Activated CD8-positive, alpha-beta T cell treated with anti-CD3 and anti-CD28 coated beads for 36 hours (primary cell): ENCODE results near the gene SHOX. TPM values are rescaled to one million over a fixed set of nuclear protein-coding genes. Genes with fewer than 3 reads are reported as not detected.

ENCODE experiments used
- ATAC-seq: fragments of 200-7000 bp; cut with Tn5 transposase; one replicate; pipeline ENCODE4 v1.10.0; 2021; ENCODE audit warnings: mild to moderate bottlenecking, moderate library complexity
- CTCF ChIA-PET: fragments of 350-600 bp; sonication (Branson Sonifier 250); formaldehyde crosslinking; loops from one replicate; lab custom pipeline; 2021; ENCODE audit warnings: antibody characterized with exemption; lab: Charles Lee
- POLR2A ChIA-PET: fragments of 350-600 bp; sonication (Branson Sonifier 250); formaldehyde crosslinking; loops from one replicate; lab custom pipeline; 2021; ENCODE audit warnings: antibody characterized with exemption; lab: Charles Lee
- DNase-seq: peaks from one replicate; pipeline ENCODE4 v3.0.0-alpha.2; 2020
- H3K27ac Mint-ChIP-seq: one replicate; pipeline ENCODE4 v1.8.0; 2021; ENCODE audit warnings: mild to moderate bottlenecking, mixed read lengths
- H3K27me3 Mint-ChIP-seq: one replicate; pipeline ENCODE4 v1.8.0; 2021; ENCODE audit warnings: mixed read lengths
- H3K36me3 Mint-ChIP-seq: one replicate; pipeline ENCODE4 v1.8.0; 2021; ENCODE audit warnings: low read depth, mixed read lengths
- H3K4me1 Mint-ChIP-seq: one replicate; pipeline ENCODE4 v1.8.0; 2021; ENCODE audit warnings: low read depth, mixed read lengths
- H3K4me3 Mint-ChIP-seq: one replicate; pipeline ENCODE4 v1.8.0; 2021; ENCODE audit warnings: mild to moderate bottlenecking, moderate library complexity, mixed read lengths
- H3K9me3 Mint-ChIP-seq: one replicate; pipeline ENCODE4 v1.8.0; 2021; ENCODE audit warnings: mixed read lengths
- intact Hi-C: fragments of 100-400 bp; cut with micrococcal nuclease; formaldehyde crosslinking; loops from one replicate; pipeline ENCODE4 v1.10.0; 2022
- total RNA-seq, 2 experiments: library from RNA; stranded (reverse); gene quantifications; one replicate each; pipeline ENCODE4 v1.2.3, GENCODE V29; 2021
- TF ChIP-seq, protein P1 (sequence below): fragments of 200-600 bp; IDR thresholded peaks from one replicate; pipeline ENCODE4 v1.8.0; 2022; ENCODE audit warnings: antibody characterized with exemption, mild to moderate bottlenecking

The SHOX gene
- total RNA-seq, 2 experiments from 2014 or later, result not detected

DNA sequence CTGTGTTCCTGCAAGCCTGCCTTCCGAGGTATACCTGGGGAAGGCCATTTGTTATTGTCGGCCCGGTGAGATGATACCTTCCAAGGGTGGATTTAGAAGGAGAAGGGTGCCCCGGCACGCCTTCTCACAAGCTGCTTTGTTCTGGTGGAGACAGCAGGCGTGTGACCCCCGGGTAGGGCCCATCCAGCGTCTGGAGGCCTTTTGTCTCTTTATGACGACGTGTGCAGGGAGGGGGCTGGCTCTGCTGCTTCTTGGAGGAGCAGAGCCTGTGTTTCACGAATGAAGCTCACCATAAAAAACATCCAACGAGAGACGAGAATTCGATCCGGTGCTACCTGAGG lies 45.3 kb downstream of the SHOX start:
- POLR2A ChIA-PET, result no interaction called here
- ATAC-seq (no peak), DNase-seq (no peak)
- H3K4me1 Mint-ChIP-seq, result no peaks in the 10 kb centered on the region
- TF ChIP-seq, protein P1, sequence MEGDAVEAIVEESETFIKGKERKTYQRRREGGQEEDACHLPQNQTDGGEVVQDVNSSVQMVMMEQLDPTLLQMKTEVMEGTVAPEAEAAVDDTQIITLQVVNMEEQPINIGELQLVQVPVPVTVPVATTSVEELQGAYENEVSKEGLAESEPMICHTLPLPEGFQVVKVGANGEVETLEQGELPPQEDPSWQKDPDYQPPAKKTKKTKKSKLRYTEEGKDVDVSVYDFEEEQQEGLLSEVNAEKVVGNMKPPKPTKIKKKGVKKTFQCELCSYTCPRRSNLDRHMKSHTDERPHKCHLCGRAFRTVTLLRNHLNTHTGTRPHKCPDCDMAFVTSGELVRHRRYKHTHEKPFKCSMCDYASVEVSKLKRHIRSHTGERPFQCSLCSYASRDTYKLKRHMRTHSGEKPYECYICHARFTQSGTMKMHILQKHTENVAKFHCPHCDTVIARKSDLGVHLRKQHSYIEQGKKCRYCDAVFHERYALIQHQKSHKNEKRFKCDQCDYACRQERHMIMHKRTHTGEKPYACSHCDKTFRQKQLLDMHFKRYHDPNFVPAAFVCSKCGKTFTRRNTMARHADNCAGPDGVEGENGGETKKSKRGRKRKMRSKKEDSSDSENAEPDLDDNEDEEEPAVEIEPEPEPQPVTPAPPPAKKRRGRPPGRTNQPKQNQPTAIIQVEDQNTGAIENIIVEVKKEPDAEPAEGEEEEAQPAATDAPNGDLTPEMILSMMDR, result no peak
- peaks cover 6% of the 10 kb centered on the region for H3K9me3 Mint-ChIP-seq
- no peak overlapping the region for H3K27ac Mint-ChIP-seq
- CTCF ChIA-PET, result no interaction called here
- no peak overlapping the region for H3K4me3 Mint-ChIP-seq
- H3K36me3 Mint-ChIP-seq, result no peaks in the 10 kb centered on the region
- H3K27me3 Mint-ChIP-seq, result peaks cover 3% of the 10 kb centered on the region
- intact Hi-C loops, result no loop called here

DNA sequence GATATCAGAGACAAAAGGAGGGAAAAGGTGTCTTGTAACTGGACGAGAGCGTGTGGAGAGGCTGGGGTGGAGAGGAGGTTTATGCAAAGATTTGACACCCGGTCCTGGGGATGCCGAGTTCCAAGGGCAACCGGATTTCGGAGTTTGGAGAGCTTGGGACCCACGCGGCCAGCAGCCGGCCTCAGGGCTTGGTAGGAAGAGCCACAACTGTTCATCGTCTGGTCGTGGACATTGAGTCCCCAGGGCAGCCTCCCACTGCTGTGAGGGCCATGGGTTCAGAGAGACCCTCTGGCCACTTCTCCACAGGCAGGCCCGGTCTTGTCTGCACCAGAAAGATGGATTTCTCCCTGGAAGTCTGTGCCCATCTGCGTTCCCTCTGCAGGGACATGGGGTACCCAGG lies 46.8 kb downstream of the SHOX start:
- no peak for DNase-seq
- ChIA-PET CTCF (no interaction called here), POLR2A (no interaction called here)
- intact Hi-C loops, result no loop called here
- Mint-ChIP-seq H3K4me3 (no peak overlapping the region), H3K27me3 (peaks cover 3% of the 10 kb centered on the region), H3K27ac (no peak overlapping the region), H3K36me3 (no peaks in the 10 kb centered on the region), H3K4me1 (no peaks in the 10 kb centered on the region), H3K9me3 (peaks cover 6% of the 10 kb centered on the region)
- ATAC-seq, result no peak
- TF ChIP-seq, protein P1, result no peak

DNA sequence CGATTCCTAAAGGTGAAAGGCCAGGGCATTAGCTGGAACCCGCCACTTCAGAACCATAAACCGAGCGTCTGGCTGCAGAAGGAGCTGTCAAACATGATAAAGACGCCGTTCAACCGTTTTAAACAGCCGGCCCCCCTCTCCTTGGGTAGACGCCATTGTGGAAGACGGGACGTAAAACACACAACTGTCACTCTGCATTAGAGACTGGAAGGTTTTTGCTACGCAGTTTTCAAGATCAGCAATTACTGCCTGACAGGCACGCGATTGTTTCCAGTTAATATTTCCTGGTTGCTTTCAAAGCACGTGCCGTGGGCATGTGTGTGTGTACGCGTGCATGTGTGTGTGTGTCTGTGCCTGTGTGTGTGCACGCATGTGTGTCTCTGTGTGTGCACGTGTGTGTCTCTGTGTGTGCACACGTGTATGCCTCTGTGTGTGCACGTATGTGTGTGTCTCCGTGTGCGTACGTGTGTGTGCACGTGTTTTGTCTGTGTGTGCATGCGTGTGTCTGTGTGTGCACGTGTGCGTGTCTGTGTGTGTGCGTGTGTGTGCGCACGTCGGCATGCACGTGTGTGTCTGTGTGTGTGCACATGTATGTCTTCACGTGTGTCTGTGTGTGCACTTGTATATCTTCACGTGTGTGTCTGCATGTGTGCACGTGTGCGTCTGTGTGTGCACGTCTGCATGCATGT lies 48.8 kb downstream of the SHOX start:
- ChIA-PET CTCF (no interaction called here), POLR2A (no interaction called here)
- intact Hi-C loops, result no loop called here
- DNase-seq, result no peak
- Mint-ChIP-seq H3K4me1 (no peaks in the 10 kb centered on the region), H3K27ac (no peak overlapping the region), H3K9me3 (peaks cover 8% of the 10 kb centered on the region), H3K27me3 (no peaks in the 10 kb centered on the region), H3K36me3 (no peaks in the 10 kb centered on the region), H3K4me3 (no peak overlapping the region)
- no peak for ATAC-seq
- TF ChIP-seq, protein P1, result no peak

DNA sequence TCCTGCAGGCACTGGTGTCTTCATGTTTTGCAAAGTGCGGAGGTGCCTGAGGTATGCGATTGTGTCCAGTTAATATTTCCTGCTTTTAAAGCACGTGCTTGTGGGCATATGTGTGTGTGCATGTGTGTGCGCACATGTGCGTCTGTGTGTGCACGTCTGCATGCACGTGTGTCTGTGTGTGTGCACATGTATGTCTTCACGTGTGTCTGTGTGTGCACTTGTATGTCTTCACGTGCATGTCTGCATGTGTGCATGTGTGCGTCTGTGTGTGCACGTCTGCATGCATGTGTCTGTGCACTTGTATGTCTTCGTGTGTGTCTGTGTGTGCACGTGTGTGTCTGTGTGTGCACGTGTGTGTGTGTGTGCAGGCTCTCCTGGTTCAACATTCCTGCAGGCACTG lies 49.5 kb downstream of the SHOX start:
- intact Hi-C loops, result no loop called here
- no peak overlapping the region for H3K4me3 Mint-ChIP-seq
- H3K9me3 Mint-ChIP-seq, result peaks cover 8% of the 10 kb centered on the region
- ChIA-PET POLR2A (no interaction called here), CTCF (no interaction called here)
- TF ChIP-seq, protein P1, result no peak
- no peaks in the 10 kb centered on the region for H3K36me3 Mint-ChIP-seq
- no peak overlapping the region for H3K27ac Mint-ChIP-seq
- no peaks in the 10 kb centered on the region for H3K27me3 Mint-ChIP-seq
- no peaks in the 10 kb centered on the region for H3K4me1 Mint-ChIP-seq
- ATAC-seq (no peak), DNase-seq (no peak)

DNA sequence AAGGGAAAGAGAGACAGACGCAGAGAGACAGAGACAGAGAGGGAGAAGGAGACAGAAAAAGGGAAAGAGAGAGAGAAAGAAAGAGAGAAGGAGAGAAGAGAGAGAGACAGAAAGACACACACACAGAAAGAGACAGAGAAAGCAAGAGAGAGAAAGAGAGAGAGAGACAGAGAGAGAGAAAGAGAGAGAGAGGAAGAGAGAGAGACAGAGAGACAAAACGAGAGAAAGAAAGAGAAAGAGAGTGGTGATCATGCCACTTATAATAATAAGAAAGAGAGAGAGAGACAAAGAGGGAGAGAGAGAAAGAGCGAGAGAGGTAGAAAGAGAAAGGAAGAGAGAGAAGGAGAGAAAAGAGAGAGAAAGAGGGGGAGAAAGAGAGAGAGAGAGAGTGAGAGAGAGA lies 51.4 kb downstream of the SHOX start:
- ATAC-seq, result no peak
- Mint-ChIP-seq H3K27me3 (no peaks in the 10 kb centered on the region), H3K36me3 (no peaks in the 10 kb centered on the region), H3K4me1 (no peaks in the 10 kb centered on the region), H3K9me3 (peaks cover 8% of the 10 kb centered on the region), H3K4me3 (no peak overlapping the region), H3K27ac (no peak overlapping the region)
- intact Hi-C loops, result no loop called here
- no peak for DNase-seq
- CTCF ChIA-PET, result no interaction called here
- TF ChIP-seq, protein P1, result no peak
- POLR2A ChIA-PET, result no interaction called here
